ENCODE measurements around the gene MSLN.

Gene MSLN

DNA sequence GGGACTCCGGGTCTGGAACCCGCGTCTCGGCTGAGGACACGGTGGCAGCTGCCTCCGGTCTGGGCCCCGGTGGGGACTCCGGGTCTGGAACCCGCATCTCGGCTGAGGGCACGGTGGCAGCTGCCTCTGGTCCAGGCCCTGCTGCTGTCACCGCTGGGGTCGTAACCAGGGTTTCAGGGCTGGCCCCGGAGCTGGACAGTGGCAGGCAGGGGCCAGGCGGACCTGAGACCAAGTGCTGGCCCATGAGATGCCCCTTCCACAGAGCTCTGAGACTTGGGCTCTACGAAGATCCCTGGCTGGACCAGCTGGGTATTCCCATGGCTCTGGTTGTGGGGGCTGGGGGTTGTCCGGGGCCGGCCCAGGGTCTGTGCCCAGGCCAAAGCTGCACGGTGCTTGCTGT is 23.9 kb downstream of the MSLN start:
- no peak overlapping the region for H3K4me3 ChIP-seq (ENCODE audit: low read length)
- TF ChIP-seq, protein P1, sequence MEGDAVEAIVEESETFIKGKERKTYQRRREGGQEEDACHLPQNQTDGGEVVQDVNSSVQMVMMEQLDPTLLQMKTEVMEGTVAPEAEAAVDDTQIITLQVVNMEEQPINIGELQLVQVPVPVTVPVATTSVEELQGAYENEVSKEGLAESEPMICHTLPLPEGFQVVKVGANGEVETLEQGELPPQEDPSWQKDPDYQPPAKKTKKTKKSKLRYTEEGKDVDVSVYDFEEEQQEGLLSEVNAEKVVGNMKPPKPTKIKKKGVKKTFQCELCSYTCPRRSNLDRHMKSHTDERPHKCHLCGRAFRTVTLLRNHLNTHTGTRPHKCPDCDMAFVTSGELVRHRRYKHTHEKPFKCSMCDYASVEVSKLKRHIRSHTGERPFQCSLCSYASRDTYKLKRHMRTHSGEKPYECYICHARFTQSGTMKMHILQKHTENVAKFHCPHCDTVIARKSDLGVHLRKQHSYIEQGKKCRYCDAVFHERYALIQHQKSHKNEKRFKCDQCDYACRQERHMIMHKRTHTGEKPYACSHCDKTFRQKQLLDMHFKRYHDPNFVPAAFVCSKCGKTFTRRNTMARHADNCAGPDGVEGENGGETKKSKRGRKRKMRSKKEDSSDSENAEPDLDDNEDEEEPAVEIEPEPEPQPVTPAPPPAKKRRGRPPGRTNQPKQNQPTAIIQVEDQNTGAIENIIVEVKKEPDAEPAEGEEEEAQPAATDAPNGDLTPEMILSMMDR (conservative IDR thresholded peaks at IDR 0.05; ENCODE audit: low read depth, low read length) = no peak
- no peak for DNase-seq (ENCODE audit: low read depth)

DNA sequence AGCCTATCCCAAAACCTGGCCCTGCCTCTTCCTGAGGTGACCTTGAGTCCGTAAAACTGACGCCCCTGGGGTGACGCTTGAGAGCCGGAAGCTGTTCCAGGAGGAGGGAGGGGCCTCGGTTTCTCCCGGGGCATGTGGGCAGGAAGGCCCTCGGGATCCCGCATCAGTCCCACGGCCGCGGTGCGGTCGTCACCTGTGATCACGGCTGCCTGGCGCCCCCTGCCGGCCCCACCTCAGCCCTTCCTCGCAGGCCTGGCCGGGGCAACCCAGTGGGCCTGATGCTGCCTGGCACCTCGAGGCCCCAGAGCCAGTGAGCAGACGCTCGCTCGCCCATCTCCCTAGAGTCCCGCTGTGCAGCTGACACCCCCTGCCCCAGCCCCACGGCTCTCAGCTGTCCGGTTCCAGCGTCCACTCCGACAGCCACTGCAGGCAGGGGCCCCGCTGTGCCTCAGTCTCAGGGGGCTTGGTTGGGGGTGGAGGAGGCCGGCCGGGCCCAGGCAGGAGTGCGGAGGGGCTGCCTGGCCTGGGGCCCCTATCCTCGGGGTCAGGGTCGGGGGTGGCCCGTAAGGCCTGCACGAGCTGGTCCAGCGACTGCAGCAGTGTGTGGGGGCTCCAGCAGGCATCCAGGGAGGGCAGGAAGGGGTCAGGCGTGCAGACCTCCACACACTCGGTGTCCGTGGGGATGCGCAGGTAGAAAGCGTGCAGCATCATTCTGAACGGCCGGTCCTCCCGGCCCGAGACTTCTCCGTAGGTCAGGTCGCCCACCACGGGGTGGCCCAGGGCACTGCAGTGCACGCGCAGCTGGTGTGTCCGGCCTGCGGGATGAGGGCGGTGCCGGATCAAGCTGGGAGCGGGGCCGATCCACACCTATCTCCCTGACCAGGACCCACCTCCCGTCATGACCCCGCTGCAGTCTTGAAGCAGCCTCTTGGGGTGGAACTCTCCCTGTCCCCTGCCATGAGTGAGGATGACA is 25.3 kb downstream of the MSLN start:
- no peak for DNase-seq (ENCODE audit: low read depth)
- TF ChIP-seq, protein P1 (conservative IDR thresholded peaks at IDR 0.05; ENCODE audit: low read depth, low read length) = peak; percentile 75
- no peak overlapping the region for H3K4me3 ChIP-seq (ENCODE audit: low read length)

DNA sequence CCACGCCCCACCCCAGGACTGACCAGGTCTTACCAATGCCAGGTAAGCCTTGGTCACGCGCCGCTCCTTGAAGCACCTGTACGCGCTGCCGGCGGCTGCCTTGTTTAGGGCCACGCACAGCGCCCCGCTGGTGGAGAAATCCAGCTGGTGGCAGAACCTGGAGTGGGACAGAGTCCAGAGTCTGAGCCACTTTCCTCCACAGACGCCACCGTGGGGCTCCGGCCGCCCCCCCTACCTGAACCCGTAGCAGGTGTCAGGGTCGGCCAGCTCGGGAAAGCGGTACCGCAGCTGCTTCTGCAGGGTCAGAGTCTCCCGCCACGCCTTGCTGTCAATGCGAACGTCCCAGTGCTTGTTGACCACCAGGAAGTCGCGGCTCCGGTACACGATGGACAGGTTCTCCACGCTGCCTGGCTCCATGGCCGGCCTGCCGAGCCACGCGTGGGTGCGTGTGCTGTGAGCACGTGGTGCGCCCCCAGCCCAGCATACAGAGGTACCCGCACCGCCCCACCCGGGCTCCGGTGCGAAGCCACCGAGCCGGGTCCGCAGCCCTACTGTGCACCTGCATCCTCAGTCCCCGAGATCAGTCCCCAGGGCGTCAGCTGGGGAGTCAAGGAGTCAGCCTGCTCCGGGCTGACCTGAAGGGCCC is 26.9 kb downstream of the MSLN start:
- peak overlapping the region; percentile 71 for H3K4me3 ChIP-seq (ENCODE audit: low read length)
- TF ChIP-seq, protein P1 (conservative IDR thresholded peaks at IDR 0.05; ENCODE audit: low read depth, low read length) = no peak
- no peak for DNase-seq (ENCODE audit: low read depth)

DNA sequence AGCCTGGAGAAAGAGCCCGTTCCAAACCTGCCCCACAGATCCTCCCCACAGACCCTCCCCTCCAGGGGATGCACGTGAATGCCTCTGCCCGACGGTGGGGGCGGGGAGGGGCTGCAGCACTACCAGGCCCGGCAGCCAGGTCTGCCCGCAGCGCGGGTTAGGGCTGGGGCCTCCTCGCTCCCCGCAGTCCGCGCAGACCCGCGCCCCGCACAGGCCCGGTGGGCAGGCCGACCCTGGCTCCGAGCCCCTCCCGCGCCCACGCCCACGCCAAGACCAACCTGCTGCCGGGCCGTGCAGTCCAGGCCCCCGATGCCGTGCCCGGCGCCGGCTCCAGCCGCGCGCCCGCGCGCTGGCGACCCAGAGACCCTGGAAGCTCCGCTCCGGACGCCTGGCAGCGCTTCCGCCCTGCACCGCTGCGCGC is 27.5 kb downstream of the MSLN start, which contains the start of gene RPUSD1:
Gene RPUSD1, minus strand, starts transcription at position 404 of the 421 bp plus-strand sequence. CDS start 644 bp downstream, outside the sequence.
- TF ChIP-seq, protein P1 (conservative IDR thresholded peaks at IDR 0.05; ENCODE audit: low read depth, low read length) = no peak
- H3K4me3 ChIP-seq (ENCODE audit: low read length) = peak within 1 kb of the TSS; percentile 73
- no peak for DNase-seq (ENCODE audit: low read depth)

DNA sequence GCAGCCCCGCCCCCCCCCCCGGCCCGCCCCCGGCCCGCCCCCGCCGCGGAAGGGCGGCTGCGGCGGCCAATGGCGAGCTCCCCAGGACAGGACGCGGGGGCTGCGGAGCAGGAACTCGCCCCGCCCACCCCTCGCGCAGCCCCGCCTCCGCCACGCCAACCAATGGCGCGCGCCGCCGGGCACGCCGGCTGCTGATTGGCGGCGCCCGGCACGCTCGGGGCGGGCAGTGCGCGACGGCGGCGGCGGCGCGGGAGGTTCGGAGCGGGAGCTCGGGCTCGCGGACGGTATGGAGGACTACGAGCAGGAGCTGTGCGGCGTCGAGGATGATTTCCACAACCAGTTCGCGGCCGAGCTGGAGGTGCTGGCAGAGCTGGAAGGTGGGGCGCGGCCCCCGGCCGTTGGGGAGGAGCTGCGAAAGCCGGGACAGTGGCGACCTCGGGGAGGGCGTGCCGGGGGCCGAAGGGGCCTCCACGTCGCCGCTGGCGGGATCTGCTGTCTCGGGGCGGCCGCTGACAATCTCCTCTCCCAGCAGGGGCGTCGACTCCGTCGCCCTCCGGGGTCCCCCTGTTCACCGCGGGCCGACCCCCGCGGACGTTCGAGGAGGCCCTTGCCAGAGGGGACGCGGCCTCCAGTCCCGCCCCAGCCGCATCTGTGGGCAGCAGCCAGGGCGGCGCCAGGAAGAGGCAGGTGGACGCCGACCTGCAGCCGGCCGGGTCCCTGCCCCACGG is 28.0 kb downstream of the MSLN start, which contains the start of gene CHTF18:
Gene CHTF18, plus strand, starts transcription at position 222 of the 728 bp plus-strand sequence. Its CDS starts 65 bp downstream, at position 287.
- TF ChIP-seq, protein P1 (conservative IDR thresholded peaks at IDR 0.05; ENCODE audit: low read depth, low read length) = no peak
- H3K4me3 ChIP-seq (ENCODE audit: low read length) = peak within 1 kb of the TSS; percentile 73
- DNase-seq (ENCODE audit: low read depth) = peak; percentile 58

DNA sequence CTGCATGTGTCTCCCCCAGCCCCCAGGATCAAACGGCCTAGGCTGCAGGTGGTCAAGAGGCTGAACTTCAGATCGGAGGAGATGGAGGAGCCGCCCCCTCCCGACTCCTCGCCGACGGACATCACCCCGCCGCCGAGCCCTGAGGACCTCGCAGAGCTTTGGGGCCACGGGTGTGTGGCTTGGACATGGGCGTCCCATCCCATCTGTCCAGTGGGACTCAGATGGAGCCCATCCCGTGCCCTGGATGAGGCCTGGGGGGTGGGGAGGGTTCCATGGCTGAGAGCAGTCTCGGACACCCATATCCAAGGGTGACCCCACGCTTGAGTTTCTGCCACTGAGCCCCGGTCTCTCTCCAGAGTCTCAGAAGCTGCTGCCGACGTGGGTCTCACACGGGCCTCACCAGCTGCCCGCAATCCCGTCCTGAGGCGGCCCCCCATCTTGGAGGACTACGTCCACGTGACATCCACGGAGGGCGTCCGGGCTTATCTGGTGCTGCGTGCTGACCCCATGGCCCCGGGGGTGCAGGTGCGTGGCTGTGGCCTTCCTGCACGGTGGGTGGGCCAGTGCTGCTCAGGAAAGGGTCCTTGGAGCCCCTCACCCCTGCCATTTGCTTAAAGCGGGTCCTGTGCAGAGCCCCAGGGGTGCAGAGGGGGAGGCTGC is 28.8 kb downstream of the MSLN start:
- TF ChIP-seq, protein P1 (conservative IDR thresholded peaks at IDR 0.05; ENCODE audit: low read depth, low read length) = no peak
- peak overlapping the region; percentile 73 for H3K4me3 ChIP-seq (ENCODE audit: low read length)
- no peak for DNase-seq (ENCODE audit: low read depth)

Measured in retinal pigment epithelial cell (primary cell).